GM12892 (cell line): Measurements from ENCODE around the gene DBN1.

Experiments
- POLR2A ChIP-seq: IDR thresholded peaks from 2 replicates; pipeline ENCODE4 v1.6.1; 2011; ENCODE audit warnings: low read depth, low read length, control low read depth
- POLR2AphosphoS5 ChIP-seq: IDR thresholded peaks from 2 replicates; pipeline ENCODE4 v1.6.1; 2011; ENCODE audit warnings: low read depth, low read length, control low read depth
- TAF1 ChIP-seq: IDR thresholded peaks from 2 replicates; pipeline ENCODE4 v1.6.1; 2011; ENCODE audit warnings: low read depth, mild to moderate bottlenecking, control low read depth, low read length, borderline replicate concordance

DNA sequence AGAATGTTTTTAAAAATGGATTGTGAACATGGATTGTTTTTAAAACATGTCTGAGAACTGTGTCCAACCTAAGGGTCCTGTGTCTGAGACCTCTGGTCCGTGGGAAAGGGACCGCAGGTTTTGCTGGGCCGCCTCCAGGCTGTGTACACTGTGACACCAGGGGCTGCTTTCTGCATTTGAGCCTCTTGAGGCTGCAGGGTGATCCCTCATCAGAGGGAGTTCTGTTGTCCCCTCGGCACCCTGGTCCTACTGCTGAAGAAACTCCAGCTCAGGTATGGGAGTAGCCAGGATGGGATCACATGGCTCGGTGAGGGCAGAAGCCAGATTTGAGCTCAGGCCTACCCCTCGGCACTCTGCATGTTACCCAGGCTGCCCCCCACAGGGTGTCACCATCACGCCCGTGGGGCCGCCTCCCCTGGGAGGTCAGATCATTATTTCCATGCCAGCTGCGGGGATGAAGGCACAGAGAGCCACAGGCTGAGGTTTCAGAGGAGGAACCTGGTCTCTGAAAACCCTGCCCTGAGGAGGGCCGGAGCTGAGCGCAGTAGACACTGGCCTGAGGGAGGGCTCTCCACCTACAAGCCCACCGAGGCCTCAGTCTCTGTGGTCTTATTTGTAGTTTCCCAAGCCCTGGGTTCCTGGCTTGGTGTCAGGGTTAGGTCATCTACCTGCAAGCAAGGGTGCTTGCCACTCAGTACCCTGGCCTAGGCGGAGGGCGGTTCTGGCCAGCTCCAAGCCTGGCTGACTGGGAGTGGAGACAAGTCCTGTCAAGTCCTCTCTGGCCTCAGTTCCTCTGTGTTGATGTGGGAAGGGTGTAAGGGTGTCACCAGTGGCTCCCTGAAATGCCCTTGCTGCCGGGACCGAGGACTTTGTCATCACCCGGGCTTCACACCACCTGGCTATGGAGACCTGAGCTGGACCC lies 24.0 kb downstream of the DBN1 start:
- TF ChIP-seq POLR2AphosphoS5 (no peak), TAF1 (no peak), POLR2A (no peak)
